Measurements from ENCODE around the gene MAP7. TPM values are rescaled to one million over a fixed set of nuclear protein-coding genes. Genes with fewer than 3 reads are reported as not detected.

Gene MAP7
- total and polyA plus RNA-seq, 9 of the 15 experiments (the other 6 are each of a cell fraction or from before 2014, with no cell fraction given): 0.76 to 7.7 (median 3.9) TPM

DNA sequence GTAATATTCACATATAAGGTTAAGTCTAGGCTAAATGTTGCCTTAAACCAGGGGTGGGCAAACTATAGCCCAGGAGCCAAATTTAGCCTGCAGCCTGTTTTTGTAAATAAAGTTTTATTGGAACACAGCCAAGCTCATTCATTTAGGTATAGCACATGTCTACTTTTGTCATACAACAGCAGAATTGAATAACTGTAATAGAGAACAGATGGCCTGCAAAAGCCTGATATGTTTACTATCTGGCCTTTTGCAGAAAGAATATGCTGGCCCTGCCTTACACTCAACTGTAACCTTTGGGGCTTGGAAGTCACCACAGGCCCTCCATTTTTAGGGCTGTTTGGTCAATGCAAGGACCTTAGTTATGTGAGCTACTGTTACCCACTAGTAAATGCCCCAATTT is 242.9 kb downstream of the MAP7 start (continued):
- TF ChIP-seq, protein P1, sequence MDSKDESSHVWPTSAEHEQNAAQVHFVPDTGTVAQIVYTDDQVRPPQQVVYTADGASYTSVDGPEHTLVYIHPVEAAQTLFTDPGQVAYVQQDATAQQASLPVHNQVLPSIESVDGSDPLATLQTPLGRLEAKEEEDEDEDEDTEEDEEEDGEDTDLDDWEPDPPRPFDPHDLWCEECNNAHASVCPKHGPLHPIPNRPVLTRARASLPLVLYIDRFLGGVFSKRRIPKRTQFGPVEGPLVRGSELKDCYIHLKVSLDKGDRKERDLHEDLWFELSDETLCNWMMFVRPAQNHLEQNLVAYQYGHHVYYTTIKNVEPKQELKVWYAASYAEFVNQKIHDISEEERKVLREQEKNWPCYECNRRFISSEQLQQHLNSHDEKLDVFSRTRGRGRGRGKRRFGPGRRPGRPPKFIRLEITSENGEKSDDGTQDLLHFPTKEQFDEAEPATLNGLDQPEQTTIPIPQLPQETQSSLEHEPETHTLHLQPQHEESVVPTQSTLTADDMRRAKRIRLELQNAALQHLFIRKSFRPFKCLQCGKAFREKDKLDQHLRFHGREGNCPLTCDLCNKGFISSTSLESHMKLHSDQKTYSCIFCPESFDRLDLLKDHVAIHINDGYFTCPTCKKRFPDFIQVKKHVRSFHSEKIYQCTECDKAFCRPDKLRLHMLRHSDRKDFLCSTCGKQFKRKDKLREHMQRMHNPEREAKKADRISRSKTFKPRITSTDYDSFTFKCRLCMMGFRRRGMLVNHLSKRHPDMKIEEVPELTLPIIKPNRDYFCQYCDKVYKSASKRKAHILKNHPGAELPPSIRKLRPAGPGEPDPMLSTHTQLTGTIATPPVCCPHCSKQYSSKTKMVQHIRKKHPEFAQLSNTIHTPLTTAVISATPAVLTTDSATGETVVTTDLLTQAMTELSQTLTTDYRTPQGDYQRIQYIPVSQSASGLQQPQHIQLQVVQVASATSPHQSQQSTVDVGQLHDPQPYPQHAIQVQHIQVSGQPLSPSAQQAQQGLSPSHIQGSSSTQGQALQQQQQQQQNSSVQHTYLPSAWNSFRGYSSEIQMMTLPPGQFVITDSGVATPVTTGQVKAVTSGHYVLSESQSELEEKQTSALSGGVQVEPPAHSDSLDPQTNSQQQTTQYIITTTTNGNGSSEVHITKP (IDR thresholded peaks at IDR 0.05; ENCODE audit: partially characterized antibody): peak; percentile 16
- TF ChIP-seq, protein P2, sequence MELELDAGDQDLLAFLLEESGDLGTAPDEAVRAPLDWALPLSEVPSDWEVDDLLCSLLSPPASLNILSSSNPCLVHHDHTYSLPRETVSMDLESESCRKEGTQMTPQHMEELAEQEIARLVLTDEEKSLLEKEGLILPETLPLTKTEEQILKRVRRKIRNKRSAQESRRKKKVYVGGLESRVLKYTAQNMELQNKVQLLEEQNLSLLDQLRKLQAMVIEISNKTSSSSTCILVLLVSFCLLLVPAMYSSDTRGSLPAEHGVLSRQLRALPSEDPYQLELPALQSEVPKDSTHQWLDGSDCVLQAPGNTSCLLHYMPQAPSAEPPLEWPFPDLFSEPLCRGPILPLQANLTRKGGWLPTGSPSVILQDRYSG (tag; conservative IDR thresholded peaks at IDR 0.05; ENCODE audit: low read depth): peak; percentile 81
- TF ChIP-seq STAT5A (IDR thresholded peaks at IDR 0.05; ENCODE audit: borderline replicate concordance, low read length): peak; percentile 72
- no peak for TF ChIP-seq FOXA3 (CRISPR knock-in tag; conservative IDR thresholded peaks at IDR 0.05 in 1 of 2, IDR thresholded peaks at IDR 0.05 in 1 of 2)
- no peak for TF ChIP-seq ZKSCAN3 (CRISPR knock-in tag; IDR thresholded peaks at IDR 0.05)
- no peak; the same call in 1 of the 2 replicates for TF ChIP-seq LEF1 (IDR thresholded peaks at IDR 0.05)
- TF ChIP-seq CREB1 (IDR thresholded peaks at IDR 0.05): 0 out of 2 replicates have a peak, but pooled peaks have one; percentile 33
- no peak for TF ChIP-seq CREB1 (CRISPR knock-in tag; IDR thresholded peaks at IDR 0.05)
- TF ChIP-seq, protein P3, sequence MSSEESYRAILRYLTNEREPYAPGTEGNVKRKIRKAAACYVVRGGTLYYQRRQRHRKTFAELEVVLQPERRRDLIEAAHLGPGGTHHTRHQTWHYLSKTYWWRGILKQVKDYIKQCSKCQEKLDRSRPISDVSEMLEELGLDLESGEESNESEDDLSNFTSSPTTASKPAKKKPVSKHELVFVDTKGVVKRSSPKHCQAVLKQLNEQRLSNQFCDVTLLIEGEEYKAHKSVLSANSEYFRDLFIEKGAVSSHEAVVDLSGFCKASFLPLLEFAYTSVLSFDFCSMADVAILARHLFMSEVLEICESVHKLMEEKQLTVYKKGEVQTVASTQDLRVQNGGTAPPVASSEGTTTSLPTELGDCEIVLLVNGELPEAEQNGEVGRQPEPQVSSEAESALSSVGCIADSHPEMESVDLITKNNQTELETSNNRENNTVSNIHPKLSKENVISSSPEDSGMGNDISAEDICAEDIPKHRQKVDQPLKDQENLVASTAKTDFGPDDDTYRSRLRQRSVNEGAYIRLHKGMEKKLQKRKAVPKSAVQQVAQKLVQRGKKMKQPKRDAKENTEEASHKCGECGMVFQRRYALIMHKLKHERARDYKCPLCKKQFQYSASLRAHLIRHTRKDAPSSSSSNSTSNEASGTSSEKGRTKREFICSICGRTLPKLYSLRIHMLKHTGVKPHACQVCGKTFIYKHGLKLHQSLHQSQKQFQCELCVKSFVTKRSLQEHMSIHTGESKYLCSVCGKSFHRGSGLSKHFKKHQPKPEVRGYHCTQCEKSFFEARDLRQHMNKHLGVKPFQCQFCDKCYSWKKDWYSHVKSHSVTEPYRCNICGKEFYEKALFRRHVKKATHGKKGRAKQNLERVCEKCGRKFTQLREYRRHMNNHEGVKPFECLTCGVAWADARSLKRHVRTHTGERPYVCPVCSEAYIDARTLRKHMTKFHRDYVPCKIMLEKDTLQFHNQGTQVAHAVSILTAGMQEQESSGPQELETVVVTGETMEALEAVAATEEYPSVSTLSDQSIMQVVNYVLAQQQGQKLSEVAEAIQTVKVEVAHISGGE (CRISPR knock-in tag; IDR thresholded peaks at IDR 0.05): 0 out of 6 replicates have a peak, but pooled peaks of 1 of the 3 experiments have one; percentile 52
- TF ChIP-seq ZNF239 (CRISPR knock-in tag; IDR thresholded peaks at IDR 0.05): no peak
- peak; percentile 69 for TF ChIP-seq PML (IDR thresholded peaks at IDR 0.05; ENCODE audit: low read length)
- TF ChIP-seq MEF2A (IDR thresholded peaks at IDR 0.05; ENCODE audit: control insufficient read depth, low read depth, low read length): peak; percentile 78; the same call in 1 of the 2 replicates
- peak; percentile 8 for TF ChIP-seq MEIS2 (IDR thresholded peaks at IDR 0.05; ENCODE audit: partially characterized antibody)
- no peak for TF ChIP-seq ZZZ3 (IDR thresholded peaks at IDR 0.05)
- TF ChIP-seq SMARCA4 (IDR thresholded peaks at IDR 0.05): peak; percentile 56; the same call in 1 of the 2 replicates
- TF ChIP-seq SRSF9 (IDR thresholded peaks at IDR 0.05; ENCODE audit: borderline replicate concordance, low read depth, low read length): no peak
- peak; percentile 81 for TF ChIP-seq CBFA2T2 (conservative IDR thresholded peaks at IDR 0.05)
- TF ChIP-seq ZNF561 (CRISPR knock-in tag; conservative IDR thresholded peaks at IDR 0.05): no peak
- peak; percentile 67; the same call in 1 of the 2 replicates for TF ChIP-seq POLR2AphosphoS5 (IDR thresholded peaks at IDR 0.05; ENCODE audit: control insufficient read depth, insufficient read depth, low read depth, low read length)
